PC-9 (cell line): ENCODE results near the gene CD99.

Source experiments
- EZH2 ChIP-seq: fragments of 200-600 bp; sonication (generic); IDR thresholded peaks from 2 replicates; pipeline ENCODE4 v1.8.0; 2017; ENCODE audit warnings: antibody characterized with exemption, low read depth
- TF ChIP-seq, protein P1 (sequence below): fragments of 200-600 bp; sonication (generic); conservative IDR thresholded peaks from 2 replicates; pipeline ENCODE4 v1.6.1; 2017; ENCODE audit warnings: mixed run types, antibody characterized with exemption, mild to moderate bottlenecking, moderate library complexity

DNA sequence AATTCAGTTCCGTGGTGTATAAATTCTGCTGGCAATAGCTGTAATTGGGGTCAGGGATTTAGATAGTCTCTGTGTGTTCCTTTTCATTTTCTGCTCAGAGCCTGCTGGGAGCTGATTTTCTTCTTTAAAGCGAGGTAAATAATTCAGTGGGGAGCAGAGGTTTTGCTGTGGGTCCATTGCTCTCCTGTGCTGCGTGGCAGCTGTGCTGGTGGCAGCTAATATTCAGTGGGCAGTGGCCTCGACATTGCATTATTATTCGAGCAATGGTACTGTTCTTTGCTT, 74.4 kb downstream of the CD99 start:
- TF ChIP-seq, protein P1, sequence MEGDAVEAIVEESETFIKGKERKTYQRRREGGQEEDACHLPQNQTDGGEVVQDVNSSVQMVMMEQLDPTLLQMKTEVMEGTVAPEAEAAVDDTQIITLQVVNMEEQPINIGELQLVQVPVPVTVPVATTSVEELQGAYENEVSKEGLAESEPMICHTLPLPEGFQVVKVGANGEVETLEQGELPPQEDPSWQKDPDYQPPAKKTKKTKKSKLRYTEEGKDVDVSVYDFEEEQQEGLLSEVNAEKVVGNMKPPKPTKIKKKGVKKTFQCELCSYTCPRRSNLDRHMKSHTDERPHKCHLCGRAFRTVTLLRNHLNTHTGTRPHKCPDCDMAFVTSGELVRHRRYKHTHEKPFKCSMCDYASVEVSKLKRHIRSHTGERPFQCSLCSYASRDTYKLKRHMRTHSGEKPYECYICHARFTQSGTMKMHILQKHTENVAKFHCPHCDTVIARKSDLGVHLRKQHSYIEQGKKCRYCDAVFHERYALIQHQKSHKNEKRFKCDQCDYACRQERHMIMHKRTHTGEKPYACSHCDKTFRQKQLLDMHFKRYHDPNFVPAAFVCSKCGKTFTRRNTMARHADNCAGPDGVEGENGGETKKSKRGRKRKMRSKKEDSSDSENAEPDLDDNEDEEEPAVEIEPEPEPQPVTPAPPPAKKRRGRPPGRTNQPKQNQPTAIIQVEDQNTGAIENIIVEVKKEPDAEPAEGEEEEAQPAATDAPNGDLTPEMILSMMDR = no peak
- no peak for TF ChIP-seq EZH2
